ENCODE results near the gene SLCO3A1. TPM values are rescaled to one million over a fixed set of nuclear protein-coding genes. Genes with fewer than 3 reads are reported as not detected.

The SLCO3A1 gene
- total RNA-seq, 1 donor = 5.4 TPM

DNA sequence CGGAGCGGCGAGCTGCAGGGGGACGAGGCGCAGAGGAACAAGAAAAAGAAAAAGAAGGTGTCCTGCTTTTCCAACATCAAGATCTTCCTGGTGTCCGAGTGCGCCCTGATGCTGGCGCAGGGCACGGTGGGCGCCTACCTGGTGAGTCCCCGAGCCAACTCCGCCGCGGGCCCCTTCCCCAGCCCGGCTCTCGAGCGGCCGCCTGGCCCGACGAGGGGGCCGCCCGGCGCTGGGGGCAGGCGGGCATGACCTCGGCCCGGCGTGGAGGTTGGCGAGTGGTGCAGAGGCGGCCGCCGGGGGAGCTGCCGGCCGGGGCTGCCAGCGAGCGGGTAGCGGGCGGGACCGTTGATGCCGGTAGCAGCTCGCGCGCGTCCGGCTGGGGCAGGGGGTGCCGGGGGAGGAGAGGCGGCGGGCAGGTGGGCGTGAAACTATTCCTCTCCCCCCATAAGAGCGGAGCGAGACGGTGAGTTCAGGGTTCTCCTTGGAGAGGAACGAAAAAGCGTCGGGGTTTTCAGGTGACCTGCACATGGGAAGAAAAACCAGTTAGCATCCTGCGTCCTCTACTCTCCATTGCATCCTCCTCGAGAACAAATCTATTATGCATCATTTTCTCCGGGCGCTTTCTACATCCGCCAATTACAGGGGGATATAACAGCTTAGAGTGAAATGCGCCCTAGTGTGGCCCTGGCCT lies 585 bp downstream of the SLCO3A1 start:
- TF ChIP-seq, protein P1, sequence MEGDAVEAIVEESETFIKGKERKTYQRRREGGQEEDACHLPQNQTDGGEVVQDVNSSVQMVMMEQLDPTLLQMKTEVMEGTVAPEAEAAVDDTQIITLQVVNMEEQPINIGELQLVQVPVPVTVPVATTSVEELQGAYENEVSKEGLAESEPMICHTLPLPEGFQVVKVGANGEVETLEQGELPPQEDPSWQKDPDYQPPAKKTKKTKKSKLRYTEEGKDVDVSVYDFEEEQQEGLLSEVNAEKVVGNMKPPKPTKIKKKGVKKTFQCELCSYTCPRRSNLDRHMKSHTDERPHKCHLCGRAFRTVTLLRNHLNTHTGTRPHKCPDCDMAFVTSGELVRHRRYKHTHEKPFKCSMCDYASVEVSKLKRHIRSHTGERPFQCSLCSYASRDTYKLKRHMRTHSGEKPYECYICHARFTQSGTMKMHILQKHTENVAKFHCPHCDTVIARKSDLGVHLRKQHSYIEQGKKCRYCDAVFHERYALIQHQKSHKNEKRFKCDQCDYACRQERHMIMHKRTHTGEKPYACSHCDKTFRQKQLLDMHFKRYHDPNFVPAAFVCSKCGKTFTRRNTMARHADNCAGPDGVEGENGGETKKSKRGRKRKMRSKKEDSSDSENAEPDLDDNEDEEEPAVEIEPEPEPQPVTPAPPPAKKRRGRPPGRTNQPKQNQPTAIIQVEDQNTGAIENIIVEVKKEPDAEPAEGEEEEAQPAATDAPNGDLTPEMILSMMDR (IDR thresholded peaks at IDR 0.05; ENCODE audit: extremely low read depth, low read depth, low read length) = peak; percentile 9
- Histone ChIP-seq H3K4me2 (ENCODE audit: insufficient read depth, low read length) (peak overlapping the region; percentile 76), H3K9me3 (ENCODE audit: low read depth, low read length) (no peaks in the 10 kb centered on the region), H2AFZ (ENCODE audit: low read length) (peak overlapping the region; percentile 74), H3K4me1 (ENCODE audit: insufficient read depth, low read length) (peaks cover 13% of the 10 kb centered on the region), H3K27me3 (ENCODE audit: insufficient read depth, low read length) (no peaks in the 10 kb centered on the region), H3K4me3 (ENCODE audit: insufficient read depth, low read length) (peak overlapping the region; percentile 83), H3K27ac (ENCODE audit: low read depth, low read length) (no peak overlapping the region), H3K36me3 (ENCODE audit: insufficient read depth, low read length) (no peaks in the 10 kb centered on the region), H3K79me2 (ENCODE audit: insufficient read depth, low read length) (peaks cover 5% of the 10 kb centered on the region), H4K20me1 (ENCODE audit: insufficient read depth, low read length) (peaks cover 6% of the 10 kb centered on the region)
- peak; percentile 94 for DNase-seq (ENCODE audit: insufficient read length, low spot score, missing footprints)

DNA sequence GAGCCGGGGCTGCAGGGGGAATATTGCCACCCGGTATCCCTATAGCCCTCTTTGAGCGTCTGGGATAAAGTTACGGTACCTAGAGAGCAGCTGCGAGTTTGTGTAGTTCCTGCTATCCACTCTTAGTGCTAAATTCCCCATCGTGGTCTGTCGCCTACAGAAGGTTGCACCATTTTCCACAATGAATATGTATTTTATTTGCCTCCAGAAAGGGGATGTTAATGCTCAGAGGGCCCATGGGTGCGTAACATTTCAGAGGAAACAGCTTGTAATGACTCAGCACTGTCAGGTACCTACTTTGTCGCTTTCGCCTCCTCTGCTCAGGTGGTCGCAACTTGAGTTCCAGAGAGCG lies 1.1 kb downstream of the SLCO3A1 start:
- Histone ChIP-seq H3K27ac (ENCODE audit: low read depth, low read length) (no peak overlapping the region), H3K36me3 (ENCODE audit: insufficient read depth, low read length) (no peaks in the 10 kb centered on the region), H3K27me3 (ENCODE audit: insufficient read depth, low read length) (no peaks in the 10 kb centered on the region), H4K20me1 (ENCODE audit: insufficient read depth, low read length) (peaks cover 6% of the 10 kb centered on the region), H3K4me2 (ENCODE audit: insufficient read depth, low read length) (peak overlapping the region; percentile 76), H3K79me2 (ENCODE audit: insufficient read depth, low read length) (peaks cover 7% of the 10 kb centered on the region), H3K9me3 (ENCODE audit: low read depth, low read length) (no peaks in the 10 kb centered on the region), H2AFZ (ENCODE audit: low read length) (no peak overlapping the region), H3K4me3 (ENCODE audit: insufficient read depth, low read length) (peak overlapping the region; percentile 83), H3K4me1 (ENCODE audit: insufficient read depth, low read length) (peaks cover 13% of the 10 kb centered on the region)
- no peak for DNase-seq (ENCODE audit: insufficient read length, low spot score, missing footprints)
- TF ChIP-seq, protein P1 (IDR thresholded peaks at IDR 0.05; ENCODE audit: extremely low read depth, low read depth, low read length) = no peak

DNA sequence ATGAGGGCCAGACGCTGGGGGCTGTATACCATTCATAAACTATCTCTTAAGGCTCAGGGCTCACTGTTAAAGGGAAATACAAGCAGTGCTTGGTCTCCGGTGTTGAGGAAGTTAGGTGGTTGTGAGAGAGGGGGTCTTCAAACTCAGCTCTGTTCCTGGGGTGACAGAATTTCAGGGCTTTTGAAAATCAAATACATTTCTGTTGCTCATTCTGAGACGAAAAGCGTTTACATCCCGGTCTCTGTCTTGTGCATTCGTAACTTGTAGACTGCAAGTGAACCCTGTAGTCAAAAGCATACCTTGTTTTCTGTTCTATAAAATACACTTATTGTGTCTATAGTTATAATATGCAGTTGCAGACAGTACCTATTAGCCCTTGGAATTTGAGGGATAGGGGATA lies 1.7 kb downstream of the SLCO3A1 start:
- H3K36me3 ChIP-seq (ENCODE audit: insufficient read depth, low read length) = no peaks in the 10 kb centered on the region
- no peak overlapping the region for H3K27ac ChIP-seq (ENCODE audit: low read depth, low read length)
- no peak overlapping the region for H2AFZ ChIP-seq (ENCODE audit: low read length)
- peaks cover 13% of the 10 kb centered on the region for H3K4me1 ChIP-seq (ENCODE audit: insufficient read depth, low read length)
- no peak overlapping the region for H3K4me2 ChIP-seq (ENCODE audit: insufficient read depth, low read length)
- H3K27me3 ChIP-seq (ENCODE audit: insufficient read depth, low read length) = no peaks in the 10 kb centered on the region
- TF ChIP-seq, protein P1 (IDR thresholded peaks at IDR 0.05; ENCODE audit: extremely low read depth, low read depth, low read length) = no peak
- H3K4me3 ChIP-seq (ENCODE audit: insufficient read depth, low read length) = no peak overlapping the region
- no peak for DNase-seq (ENCODE audit: insufficient read length, low spot score, missing footprints)
- H3K79me2 ChIP-seq (ENCODE audit: insufficient read depth, low read length) = peaks cover 10% of the 10 kb centered on the region
- H3K9me3 ChIP-seq (ENCODE audit: low read depth, low read length) = no peaks in the 10 kb centered on the region
- H4K20me1 ChIP-seq (ENCODE audit: insufficient read depth, low read length) = peaks cover 6% of the 10 kb centered on the region

DNA sequence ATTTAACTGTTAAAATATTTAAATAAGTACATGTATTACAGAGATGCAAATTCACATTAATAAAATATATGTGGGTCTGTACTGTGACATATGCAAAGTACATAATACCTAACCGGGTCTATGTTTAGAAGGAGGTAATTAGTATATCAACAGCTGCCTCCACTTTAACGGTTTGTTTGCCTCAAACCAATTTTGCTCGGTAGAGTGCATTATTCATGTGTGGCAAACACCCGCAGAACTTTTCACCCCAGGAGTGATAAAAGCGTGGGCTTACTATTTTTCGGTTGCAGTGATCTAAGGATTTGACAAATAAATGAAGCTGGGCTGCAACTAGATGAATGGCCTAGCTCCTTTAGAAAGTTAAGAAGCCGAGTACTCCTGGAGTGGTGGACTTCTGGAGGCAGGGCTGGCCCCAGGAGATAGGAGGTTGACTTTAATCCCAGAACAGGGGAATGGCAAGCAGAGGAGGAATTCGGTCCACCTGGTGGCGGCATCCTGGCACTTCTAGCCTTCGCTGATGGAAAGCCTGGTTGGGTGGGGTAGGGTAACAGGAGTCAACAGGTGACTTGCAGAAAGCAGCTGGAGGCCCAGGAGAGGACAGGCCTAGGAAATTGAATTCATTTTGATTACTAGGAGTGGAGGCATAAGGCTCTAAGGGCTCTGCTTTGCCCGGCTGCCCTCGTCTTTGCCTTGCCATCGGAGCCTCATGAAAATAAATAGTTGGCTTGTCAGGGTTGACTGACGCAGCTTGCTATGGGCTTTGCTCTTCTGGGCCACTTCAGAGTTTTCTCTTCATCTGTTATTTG lies 2.4 kb downstream of the SLCO3A1 start:
- peaks cover 13% of the 10 kb centered on the region for H3K4me1 ChIP-seq (ENCODE audit: insufficient read depth, low read length)
- no peaks in the 10 kb centered on the region for H3K9me3 ChIP-seq (ENCODE audit: low read depth, low read length)
- no peaks in the 10 kb centered on the region for H3K36me3 ChIP-seq (ENCODE audit: insufficient read depth, low read length)
- peaks cover 16% of the 10 kb centered on the region for H3K79me2 ChIP-seq (ENCODE audit: insufficient read depth, low read length)
- peaks cover 6% of the 10 kb centered on the region for H4K20me1 ChIP-seq (ENCODE audit: insufficient read depth, low read length)
- no peak overlapping the region for H2AFZ ChIP-seq (ENCODE audit: low read length)
- TF ChIP-seq, protein P1 (IDR thresholded peaks at IDR 0.05; ENCODE audit: extremely low read depth, low read depth, low read length) = peak; percentile 14
- no peak overlapping the region for H3K4me2 ChIP-seq (ENCODE audit: insufficient read depth, low read length)
- no peak overlapping the region for H3K27ac ChIP-seq (ENCODE audit: low read depth, low read length)
- DNase-seq (ENCODE audit: insufficient read length, low spot score, missing footprints) = peak; percentile 14
- H3K4me3 ChIP-seq (ENCODE audit: insufficient read depth, low read length) = no peak overlapping the region
- no peaks in the 10 kb centered on the region for H3K27me3 ChIP-seq (ENCODE audit: insufficient read depth, low read length)
